ENCODE data around the gene PF4V1. TPM values are rescaled to one million over a fixed set of nuclear protein-coding genes. Genes with fewer than 3 reads are reported as not detected.

Gene PF4V1
- total RNA-seq, 1 donor = not detected

- H3K4me2 ChIP-seq (ENCODE audit: insufficient read depth, low read length) = no peak overlapping the region
- no peak for DNase-seq (ENCODE audit: insufficient read length, low spot score, missing footprints)
- no peaks in the 10 kb centered on the region for H3K79me2 ChIP-seq (ENCODE audit: insufficient read depth, low read length)
- H3K4me3 ChIP-seq (ENCODE audit: insufficient read depth, low read length) = no peak overlapping the region
- no peaks in the 10 kb centered on the region for H3K9me3 ChIP-seq (ENCODE audit: low read depth, low read length)
- H3K4me1 ChIP-seq (ENCODE audit: insufficient read depth, low read length) = peaks cover 29% of the 10 kb centered on the region
- no peaks in the 10 kb centered on the region for H4K20me1 ChIP-seq (ENCODE audit: insufficient read depth, low read length)
- no peaks in the 10 kb centered on the region for H3K27me3 ChIP-seq (ENCODE audit: insufficient read depth, low read length)
- TF ChIP-seq, protein P1, sequence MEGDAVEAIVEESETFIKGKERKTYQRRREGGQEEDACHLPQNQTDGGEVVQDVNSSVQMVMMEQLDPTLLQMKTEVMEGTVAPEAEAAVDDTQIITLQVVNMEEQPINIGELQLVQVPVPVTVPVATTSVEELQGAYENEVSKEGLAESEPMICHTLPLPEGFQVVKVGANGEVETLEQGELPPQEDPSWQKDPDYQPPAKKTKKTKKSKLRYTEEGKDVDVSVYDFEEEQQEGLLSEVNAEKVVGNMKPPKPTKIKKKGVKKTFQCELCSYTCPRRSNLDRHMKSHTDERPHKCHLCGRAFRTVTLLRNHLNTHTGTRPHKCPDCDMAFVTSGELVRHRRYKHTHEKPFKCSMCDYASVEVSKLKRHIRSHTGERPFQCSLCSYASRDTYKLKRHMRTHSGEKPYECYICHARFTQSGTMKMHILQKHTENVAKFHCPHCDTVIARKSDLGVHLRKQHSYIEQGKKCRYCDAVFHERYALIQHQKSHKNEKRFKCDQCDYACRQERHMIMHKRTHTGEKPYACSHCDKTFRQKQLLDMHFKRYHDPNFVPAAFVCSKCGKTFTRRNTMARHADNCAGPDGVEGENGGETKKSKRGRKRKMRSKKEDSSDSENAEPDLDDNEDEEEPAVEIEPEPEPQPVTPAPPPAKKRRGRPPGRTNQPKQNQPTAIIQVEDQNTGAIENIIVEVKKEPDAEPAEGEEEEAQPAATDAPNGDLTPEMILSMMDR (IDR thresholded peaks at IDR 0.05; ENCODE audit: extremely low read depth, low read depth, low read length) = no peak
- no peak overlapping the region for H3K27ac ChIP-seq (ENCODE audit: low read depth, low read length)
- H3K36me3 ChIP-seq (ENCODE audit: insufficient read depth, low read length) = no peaks in the 10 kb centered on the region
- no peak overlapping the region for H2AFZ ChIP-seq (ENCODE audit: low read length)
Observed at GRCh38 chr4:73839715-73840114, 13.4 kb upstream of the PF4V1 start.

DNA sequence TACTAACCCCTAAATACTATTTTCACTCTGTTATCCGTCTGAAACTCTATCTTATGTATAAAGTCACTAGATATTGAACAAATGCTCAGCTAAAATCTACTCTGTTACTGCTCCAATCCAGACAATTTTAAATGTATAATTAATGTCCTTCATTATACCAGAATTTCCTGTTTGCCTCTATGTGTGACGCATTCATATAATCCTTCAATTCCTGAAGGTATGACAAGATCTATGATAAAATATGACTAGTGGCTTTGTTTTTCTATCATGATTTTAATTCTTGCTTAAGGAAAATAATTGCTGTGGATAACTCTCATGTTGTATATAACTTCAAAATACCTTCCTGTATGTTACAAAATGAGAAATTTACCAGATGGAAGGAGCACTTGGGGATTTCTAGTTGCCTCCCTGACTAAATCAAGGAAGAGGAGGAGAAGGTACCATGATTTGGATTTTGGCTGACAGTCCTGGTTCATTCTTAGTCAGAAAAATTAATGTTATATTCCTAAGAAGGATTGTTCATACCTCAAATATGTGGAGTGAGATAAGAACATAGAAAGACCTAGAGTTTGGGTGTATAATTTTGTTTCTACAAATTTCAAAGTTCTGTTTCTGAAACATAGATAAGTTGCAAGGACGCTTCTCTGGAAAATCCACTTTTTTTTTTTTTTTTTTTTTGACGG is 11.7 kb upstream of the PF4V1 start:
- Histone ChIP-seq H4K20me1 (ENCODE audit: insufficient read depth, low read length) (no peaks in the 10 kb centered on the region), H3K4me1 (ENCODE audit: insufficient read depth, low read length) (peaks cover 31% of the 10 kb centered on the region), H3K79me2 (ENCODE audit: insufficient read depth, low read length) (no peaks in the 10 kb centered on the region), H3K27ac (ENCODE audit: low read depth, low read length) (peak overlapping the region; percentile 3), H2AFZ (ENCODE audit: low read length) (no peak overlapping the region), H3K36me3 (ENCODE audit: insufficient read depth, low read length) (no peaks in the 10 kb centered on the region), H3K4me3 (ENCODE audit: insufficient read depth, low read length) (no peak overlapping the region), H3K4me2 (ENCODE audit: insufficient read depth, low read length) (no peak overlapping the region), H3K27me3 (ENCODE audit: insufficient read depth, low read length) (no peaks in the 10 kb centered on the region), H3K9me3 (ENCODE audit: low read depth, low read length) (no peaks in the 10 kb centered on the region)
- DNase-seq (ENCODE audit: insufficient read length, low spot score, missing footprints) = no peak
- TF ChIP-seq, protein P1 (IDR thresholded peaks at IDR 0.05; ENCODE audit: extremely low read depth, low read depth, low read length) = no peak

GRCh38 chr4:73842696-73843095 is 10.4 kb upstream of the PF4V1 start:
- Histone ChIP-seq H2AFZ (ENCODE audit: low read length) (no peak overlapping the region), H3K27ac (ENCODE audit: low read depth, low read length) (no peak overlapping the region)

GRCh38 chr4:73843369-73843768 is 9.7 kb upstream of the PF4V1 start:
- H3K9me3 ChIP-seq (ENCODE audit: low read depth, low read length) = no peaks in the 10 kb centered on the region
- no peaks in the 10 kb centered on the region for H3K36me3 ChIP-seq (ENCODE audit: insufficient read depth, low read length)
- H3K4me2 ChIP-seq (ENCODE audit: insufficient read depth, low read length) = no peak overlapping the region
- H3K4me1 ChIP-seq (ENCODE audit: insufficient read depth, low read length) = peaks cover 20% of the 10 kb centered on the region
- H4K20me1 ChIP-seq (ENCODE audit: insufficient read depth, low read length) = no peaks in the 10 kb centered on the region
- H2AFZ ChIP-seq (ENCODE audit: low read length) = no peak overlapping the region
- H3K27ac ChIP-seq (ENCODE audit: low read depth, low read length) = no peak overlapping the region
- TF ChIP-seq, protein P1 (IDR thresholded peaks at IDR 0.05; ENCODE audit: extremely low read depth, low read depth, low read length) = no peak
- H3K4me3 ChIP-seq (ENCODE audit: insufficient read depth, low read length) = no peak overlapping the region
- no peaks in the 10 kb centered on the region for H3K79me2 ChIP-seq (ENCODE audit: insufficient read depth, low read length)
- no peak for DNase-seq (ENCODE audit: insufficient read length, low spot score, missing footprints)
- no peaks in the 10 kb centered on the region for H3K27me3 ChIP-seq (ENCODE audit: insufficient read depth, low read length)

More at GRCh38 chr4:73842696-73843095, 10.4 kb upstream of the PF4V1 start:
- Histone ChIP-seq H3K79me2 (ENCODE audit: insufficient read depth, low read length) (no peaks in the 10 kb centered on the region), H3K9me3 (ENCODE audit: low read depth, low read length) (no peaks in the 10 kb centered on the region), H3K36me3 (ENCODE audit: insufficient read depth, low read length) (no peaks in the 10 kb centered on the region), H3K4me3 (ENCODE audit: insufficient read depth, low read length) (no peak overlapping the region), H3K4me2 (ENCODE audit: insufficient read depth, low read length) (no peak overlapping the region), H3K4me1 (ENCODE audit: insufficient read depth, low read length) (peaks cover 21% of the 10 kb centered on the region), H4K20me1 (ENCODE audit: insufficient read depth, low read length) (no peaks in the 10 kb centered on the region), H3K27me3 (ENCODE audit: insufficient read depth, low read length) (no peaks in the 10 kb centered on the region)
- DNase-seq (ENCODE audit: insufficient read length, low spot score, missing footprints) = no peak
- TF ChIP-seq, protein P1 (IDR thresholded peaks at IDR 0.05; ENCODE audit: extremely low read depth, low read depth, low read length) = no peak

Measured in osteoblast (primary cell).